HG02571 (cell line): Measurements from ENCODE around the gene DCDC1.
"Not testable (repeated sequence)": the region's sequence is repeated elsewhere in the genome, so short reads cannot be mapped to it uniquely, and the experiment has no call there.

Experiments used
- ATAC-seq: cut with Tn5 transposase; IDR thresholded peaks from one replicate; pipeline ENCODE4 v1.9.1; 2021; ENCODE audit warnings: mild to moderate bottlenecking, moderate library complexity; ENCODE audit not compliant: unreplicated experiment

The DCDC1 gene

DNA sequence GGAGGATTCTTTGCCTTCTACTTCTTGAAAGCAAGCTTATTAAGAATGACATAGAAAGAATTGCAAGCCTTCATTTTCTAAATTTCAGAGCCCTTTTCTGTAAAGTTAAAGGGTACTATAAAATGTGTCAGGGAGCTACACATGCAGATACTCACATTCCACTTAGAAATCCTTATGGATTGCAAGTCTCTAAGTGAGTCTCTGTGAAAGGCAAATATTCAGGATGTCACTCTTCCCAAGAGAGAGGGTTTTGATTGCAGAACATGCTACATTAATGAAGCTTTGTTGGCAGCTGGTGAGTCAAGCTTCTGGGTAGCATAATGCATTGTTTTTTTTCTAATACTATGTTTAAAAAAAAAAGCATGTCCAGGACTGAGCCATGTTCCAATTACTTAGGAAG is 369.2 kb downstream of the DCDC1 start:
- ATAC-seq: no peak

GRCh38 chr11:30992513-30992849 is 377.1 kb downstream of the DCDC1 start:
- no peak for ATAC-seq

DNA sequence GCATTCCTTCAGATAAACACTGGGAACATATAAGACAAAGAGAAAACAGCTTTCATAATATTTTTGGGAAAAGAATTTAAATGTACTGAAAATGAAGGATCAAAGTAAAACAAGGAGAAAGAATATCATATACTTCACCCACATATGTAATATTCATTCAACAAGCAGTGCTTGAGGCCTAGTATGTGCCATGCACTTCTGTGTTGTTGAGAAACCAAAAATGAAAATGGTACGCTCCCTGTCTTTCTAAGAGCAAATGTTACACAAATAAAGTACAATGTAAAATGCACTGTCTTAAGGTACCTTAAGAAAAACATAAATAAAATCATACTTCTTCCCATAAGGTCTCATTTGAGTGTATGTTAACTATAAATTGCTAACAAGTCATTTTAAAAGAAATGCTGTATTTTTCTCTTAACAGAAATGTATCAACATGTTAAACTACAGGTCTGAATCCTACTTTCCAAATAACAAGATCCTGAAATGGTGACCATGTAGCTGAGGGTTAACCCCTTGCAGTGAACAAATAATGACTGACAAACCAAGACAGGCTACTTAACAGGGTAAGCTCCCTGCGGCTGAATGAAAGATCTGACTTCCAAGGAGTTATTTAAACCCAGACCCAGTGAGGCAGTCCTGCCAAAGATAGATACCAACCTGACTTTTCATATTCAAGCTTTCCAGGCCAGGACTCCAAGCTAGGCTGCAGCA is 377.6 kb downstream of the DCDC1 start:
- ATAC-seq: no peak

DNA sequence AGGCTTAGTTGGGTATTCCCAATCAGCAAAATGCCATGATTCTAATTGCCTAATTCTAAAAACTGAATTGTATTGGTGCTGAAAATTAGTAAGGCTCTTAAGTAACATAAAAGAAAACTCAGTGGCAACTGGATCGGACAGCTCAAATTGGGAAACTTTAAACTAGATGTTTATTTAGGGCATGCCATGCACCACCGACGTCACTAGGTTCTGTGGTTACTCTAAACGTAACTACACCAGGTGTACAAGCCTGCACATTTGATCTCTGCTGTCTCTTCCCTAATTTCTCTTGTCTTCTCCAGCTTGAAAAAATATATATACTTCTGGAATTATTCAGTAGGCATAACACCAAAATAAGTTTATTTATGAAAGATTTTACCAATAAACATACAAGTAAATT is 378.2 kb downstream of the DCDC1 start:
- ATAC-seq: no peak

GRCh38 chr11:30990625-30991296 is 378.8 kb downstream of the DCDC1 start:
- no peak for ATAC-seq

DNA sequence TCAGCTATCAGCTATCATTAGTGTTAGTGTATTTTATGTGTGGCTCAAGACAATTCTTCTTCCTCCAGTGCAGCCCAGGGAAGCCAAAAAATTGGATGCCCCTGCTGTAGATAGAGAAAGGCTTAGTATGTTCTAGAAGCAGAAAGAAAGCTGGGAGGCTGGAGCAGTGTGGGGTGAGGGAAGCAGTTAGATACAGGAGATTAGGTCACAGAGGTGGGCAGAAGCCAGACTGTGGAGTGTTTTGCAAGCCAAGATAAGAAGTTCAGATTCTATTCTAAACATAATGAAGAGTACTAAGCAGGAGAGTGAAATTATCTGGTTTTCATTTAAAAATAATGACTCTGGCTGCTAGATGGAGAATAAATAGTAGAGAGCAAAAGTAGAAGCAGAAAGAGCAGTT is 381.7 kb downstream of the DCDC1 start:
- no peak for ATAC-seq

DNA sequence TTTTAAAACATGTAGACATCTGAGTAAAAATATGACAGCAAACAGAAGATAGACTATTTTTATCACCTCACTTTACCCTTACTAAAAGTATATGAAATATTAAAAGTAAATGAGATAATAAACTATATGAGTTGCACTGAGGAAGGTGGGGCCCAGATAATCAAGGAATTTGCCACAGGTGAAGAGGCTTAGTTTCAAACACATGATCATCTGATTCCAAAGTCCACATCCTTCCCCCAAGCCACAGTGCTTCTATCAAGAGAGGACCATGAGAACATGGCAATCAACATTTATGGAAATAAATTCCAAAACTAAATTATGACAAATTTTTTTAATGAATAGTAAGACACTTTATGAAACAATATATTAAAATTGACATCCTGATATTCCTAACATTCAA is 384.0 kb downstream of the DCDC1 start:
- no peak for ATAC-seq

- no peak for ATAC-seq
These were observed 384.7 kb downstream of the DCDC1 start for GRCh38 chr11:30984827-30985226.

DNA sequence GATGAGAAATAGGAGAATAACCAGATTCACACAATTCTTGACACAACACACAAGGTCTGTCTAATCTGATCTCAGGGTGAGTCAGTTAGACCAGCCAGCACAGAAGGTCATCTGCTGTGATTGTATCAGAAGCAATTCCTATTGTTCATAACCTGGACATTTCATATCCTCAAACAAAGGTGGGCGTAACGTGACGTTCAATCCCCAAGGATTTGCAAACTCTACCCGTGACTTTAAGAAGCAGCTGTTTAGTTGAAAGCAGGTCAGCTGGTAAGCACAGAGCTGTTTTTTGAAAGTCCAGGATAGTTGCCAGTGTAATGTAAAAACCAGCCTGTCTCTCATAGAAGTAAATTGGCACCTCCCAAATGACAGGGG is 385.1 kb downstream of the DCDC1 start:
- no peak for ATAC-seq

DNA sequence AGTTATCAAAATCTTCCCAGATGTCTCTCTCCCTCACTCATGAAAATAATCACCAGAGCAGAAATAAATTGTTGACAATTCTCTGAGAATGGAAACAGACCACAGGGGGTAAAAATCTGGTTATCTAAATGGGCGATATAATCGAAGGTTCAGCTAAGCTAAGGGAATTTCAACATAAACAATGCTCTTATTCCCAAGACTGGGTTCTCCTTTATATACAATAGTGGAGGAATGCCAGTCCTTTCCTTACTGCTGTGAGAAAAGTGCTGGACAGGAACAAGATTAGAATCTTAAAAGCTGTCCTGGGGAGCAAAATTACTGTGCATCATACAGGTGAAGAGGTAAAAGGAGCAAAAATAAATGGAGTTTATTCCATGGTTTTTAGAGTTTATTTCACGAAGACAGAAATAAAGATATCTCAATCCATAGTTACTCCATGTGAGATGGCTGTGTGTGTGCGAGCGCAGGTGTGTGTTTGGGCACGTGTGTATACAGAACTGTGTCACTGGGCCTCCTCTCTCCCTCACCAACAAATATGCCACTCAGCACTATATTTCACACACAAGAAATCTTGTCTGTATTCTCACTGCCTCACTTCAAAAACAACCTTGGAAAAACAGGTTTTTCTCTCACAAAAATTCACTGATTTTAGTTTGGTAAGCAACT is 385.6 kb downstream of the DCDC1 start:
- ATAC-seq: no peak

GRCh38 chr11:30983143-30983542 is 386.4 kb downstream of the DCDC1 start:
- no peak for ATAC-seq

DNA sequence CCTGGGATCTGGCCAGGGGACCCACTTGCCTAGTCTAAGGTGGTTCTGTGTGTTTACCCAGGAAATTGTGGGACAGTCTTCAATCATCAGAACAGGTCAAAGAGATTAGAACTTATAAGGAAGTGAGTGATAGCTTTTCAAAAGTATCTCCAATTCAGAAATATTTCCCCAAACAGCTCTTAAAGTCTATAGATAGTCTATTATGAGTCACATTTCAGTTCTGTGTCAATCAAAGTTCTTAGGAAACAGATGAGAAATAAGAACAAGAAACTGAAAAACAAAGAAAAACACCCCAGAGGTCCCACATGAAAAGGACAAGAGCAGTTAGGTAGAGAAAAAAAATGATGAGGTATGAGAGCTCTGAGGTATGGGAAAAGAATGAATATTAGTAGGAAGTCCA is 402.0 kb downstream of the DCDC1 start:
- ATAC-seq: no peak

DNA sequence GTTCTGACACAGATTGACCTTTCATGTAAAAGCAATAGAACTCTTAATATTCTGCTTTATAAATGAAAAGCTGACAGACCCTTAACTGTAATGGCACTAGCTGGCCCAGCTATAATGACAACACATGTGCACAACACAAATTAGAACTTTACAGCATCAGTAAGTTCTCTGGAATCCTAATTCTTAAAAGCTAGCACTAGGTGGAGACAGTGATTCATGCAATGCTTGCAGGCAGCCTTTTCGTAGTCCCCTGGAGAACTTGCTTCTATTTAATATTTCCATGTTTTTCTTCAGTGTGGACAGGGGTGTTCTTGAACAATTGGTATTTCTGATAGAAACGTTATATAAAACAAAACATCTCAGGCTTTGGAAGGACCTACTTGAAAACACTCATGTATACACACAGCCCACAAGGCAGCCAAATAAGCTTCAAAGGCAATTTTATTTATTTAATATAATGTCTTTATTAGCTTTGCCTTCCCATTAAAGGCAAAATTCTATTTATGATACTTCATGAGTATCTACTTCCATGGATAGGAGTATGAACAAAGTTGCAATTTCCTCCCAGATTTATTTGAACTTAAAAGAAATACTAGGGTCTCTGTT is 409.0 kb downstream of the DCDC1 start:
- no peak for ATAC-seq

- no peak for ATAC-seq
These were observed 412.8 kb downstream of the DCDC1 start for GRCh38 chr11:30956751-30957150.

- no peak for ATAC-seq
These were observed 419.7 kb downstream of the DCDC1 start for GRCh38 chr11:30949838-30950237.

- not testable (repeated sequence) for ATAC-seq
These were observed 421.8 kb downstream of the DCDC1 start for GRCh38 chr11:30947715-30948114.

GRCh38 chr11:30938810-30939209 is 430.7 kb downstream of the DCDC1 start:
- ATAC-seq: no peak

DNA sequence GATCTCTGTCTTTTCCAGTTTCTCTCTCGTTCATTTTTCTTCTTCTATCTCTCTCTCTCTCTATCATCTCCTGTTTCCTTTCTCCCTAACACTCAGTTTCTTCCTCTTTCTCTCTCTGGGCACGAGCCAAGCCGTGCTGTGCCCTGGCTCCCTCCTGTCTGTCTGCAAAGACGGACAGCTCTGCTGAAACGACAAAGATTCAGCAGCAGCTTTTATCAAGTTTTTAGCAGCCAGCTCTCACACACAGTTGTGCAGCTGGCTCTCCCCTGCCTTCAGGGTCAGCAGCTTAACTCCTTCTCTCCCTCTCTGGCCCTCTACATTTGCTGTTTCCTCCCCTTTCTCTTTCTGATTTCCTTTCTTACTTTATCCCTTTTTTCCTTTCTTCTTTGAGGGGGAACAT is 431.4 kb downstream of the DCDC1 start:
- ATAC-seq: no peak

GRCh38 chr11:30936491-30936890 is 433.0 kb downstream of the DCDC1 start:
- ATAC-seq: no peak

DNA sequence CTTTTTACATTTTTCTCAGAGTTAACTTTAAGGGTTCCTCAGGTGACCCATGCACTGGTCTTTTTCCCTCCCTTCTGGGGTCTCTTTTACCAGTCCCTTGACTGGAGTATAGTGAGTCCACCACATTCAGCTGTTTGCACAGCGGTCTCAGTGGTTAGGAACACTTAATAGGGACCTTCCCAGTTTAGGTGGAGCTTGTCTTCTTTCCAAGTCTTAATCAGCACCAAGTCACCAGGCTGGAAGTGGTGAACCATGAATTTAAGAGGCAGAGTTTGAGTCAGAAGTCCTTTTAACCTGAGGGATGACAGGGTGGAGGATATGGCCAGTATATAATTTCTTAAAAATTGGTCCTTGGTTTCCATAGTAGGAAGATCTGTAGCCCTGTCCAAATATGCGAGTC is 433.7 kb downstream of the DCDC1 start:
- ATAC-seq: no peak

DNA sequence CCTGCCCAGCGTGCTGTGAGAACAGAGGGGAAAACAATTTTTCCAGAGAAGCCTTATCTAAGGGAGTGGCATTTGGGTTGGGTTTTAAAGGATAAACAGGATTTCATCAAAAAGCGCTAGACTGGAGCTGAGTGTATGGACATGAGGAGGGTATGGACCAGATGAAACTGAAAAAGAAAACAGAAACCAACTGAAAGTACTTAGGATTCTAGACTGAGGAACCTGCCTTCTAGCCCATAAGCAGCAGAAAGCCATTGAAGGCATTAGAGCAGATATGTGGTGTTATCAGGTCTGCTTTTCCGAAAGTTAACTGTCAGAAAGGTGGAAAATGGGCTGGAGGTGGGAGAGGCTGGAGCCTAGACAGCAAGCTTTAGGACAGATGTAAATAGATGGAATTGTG is 443.4 kb downstream of the DCDC1 start:
- no peak for ATAC-seq

DNA sequence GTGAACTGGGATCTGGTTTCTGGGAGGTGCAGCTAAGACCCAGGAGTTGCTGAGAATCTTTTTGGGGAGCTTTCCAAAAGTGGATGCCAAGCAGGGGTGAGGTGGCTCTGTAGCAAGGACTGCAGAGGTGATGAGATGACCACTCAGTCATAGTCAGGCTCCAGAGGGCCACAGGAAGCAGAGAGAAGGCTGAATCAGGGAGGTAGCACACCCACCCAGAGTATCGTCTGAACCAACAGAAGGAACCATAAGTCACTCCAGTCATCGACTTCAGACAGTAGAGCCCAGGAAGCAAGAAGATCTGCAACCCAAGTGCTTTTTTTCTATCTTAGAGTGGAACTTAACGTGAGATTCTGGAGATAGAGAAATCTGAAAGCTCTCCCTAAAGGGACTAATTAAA is 447.7 kb downstream of the DCDC1 start:
- no peak for ATAC-seq
